ENCODE results near the gene COG3.
"Not testable (repeated sequence)": the region's sequence is repeated elsewhere in the genome, so short reads cannot be mapped to it uniquely, and the experiment has no call there.

GRCh38 chr13:45419389-45419788 is 45.4 kb upstream of the COG3 start:
- TF ChIP-seq POLR2AphosphoS5, CTCF (IDR thresholded peaks at IDR 0.05): not testable (repeated sequence)

Data from transverse colon (tissue), 4 donors.